Right lobe of liver (tissue), 6 donors: ENCODE results near the gene RPL12. TPM values are rescaled to one million over a fixed set of nuclear protein-coding genes. Genes with fewer than 3 reads are reported as not detected.
A peak's percentile ranks its signal among the peaks of the same experiment; 100 is the strongest.

Experiments
- ATAC-seq, 4 donors: fragments of 200-7000 bp; cut with Tn5 transposase; one replicate each; pipeline ENCODE4 v1.9.1; 2020; ENCODE audit warnings: mild to moderate bottlenecking in 4 of 4, moderate library complexity in 4 of 4
- DNase-seq, 3 donors: peaks; one replicate each; pipeline ENCODE4 v3.0.0-alpha.2; 2020
- H3K27ac ChIP-seq, 3 donors: fragments of 200-600 bp; one replicate each; pipeline ENCODE4 v1.8.0; 2022
- H3K27me3 ChIP-seq, 2 donors: fragments of 200-600 bp; one replicate each; pipeline ENCODE4 v1.8.0; 2022
- H3K36me3 ChIP-seq, 4 donors: fragments of 200-600 bp; sonication (generic) in 1 of 4; one replicate each; pipeline versions ENCODE4 v1.5.1 to v1.8.0; 2017 to 2022; ENCODE audit warnings: control low read depth in 1 of 4
- H3K4me1 ChIP-seq, 4 donors: fragments of 200-600 bp; sonication (generic) in 1 of 4; one replicate each; pipeline versions ENCODE4 v1.5.1 to v1.8.0; 2017 to 2022; ENCODE audit warnings: control low read depth in 1 of 4
- H3K4me3 ChIP-seq, 3 donors: fragments of 200-600 bp; one replicate each; pipeline ENCODE4 v1.8.0; 2022
- H3K9me3 ChIP-seq, 4 donors: fragments of 200-600 bp; sonication (generic) in 1 of 4; one replicate each; pipeline versions ENCODE4 v1.5.1 to v1.8.0; 2017 to 2022; ENCODE audit warnings: control low read depth in 1 of 4
- POLR2A ChIP-seq: fragments of 450-650 bp; IDR thresholded peaks from one replicate; pipeline ENCODE4 v1.6.1; 2017; ENCODE audit warnings: antibody characterized with exemption, mild to moderate bottlenecking
- WGBS: methylation state at CpG from one replicate; pipeline ENCODE4 v1.1.6; 2018; ENCODE audit warnings: low coverage, low lambda C conversion rate; ENCODE audit not compliant: insufficient coverage; ENCODE audit errors: missing lambda C conversion rate; 5-methylcytosine and 5-hydroxymethylcytosine counted together
- intact Hi-C, 2 donors: fragments of 100-400 bp; cut with DNase I; formaldehyde crosslinking; loops; one replicate each; pipeline versions ENCODE4 v1.11.2 to v1.14.1; 2022
- total RNA-seq, 6 experiments: library from RNA; depleted of rRNA in 2 of 6; stranded (reverse); fragments of >200 nt in 2 of 6; fragmentation: NEBNext Ultra II Directional in 3 of 6; extraction: Animal tissue kit (Norgen Biotek cat#: 25700) in 3 of 6; gene quantifications; one replicate each; pipeline versions ENCODE4 v1.1.0 to v1.2.4, GENCODE V29; 2016 to 2023
- TF ChIP-seq, protein P1 (sequence below), 4 donors: fragments of 200-600 bp in 3 of 4; fragments of 450-650 bp in 1 of 4; IDR thresholded peaks; one replicate each; pipeline versions ENCODE4 v1.5.1 to v1.8.0; 2016 to 2022; ENCODE audit warnings: antibody characterized with exemption in 4 of 4, mild to moderate bottlenecking in 2 of 4
- donor health status: DM: no; HTN: yes; CAD: no.
- donor health status: DM: no; HTN: no; CAD: no.
- donor health status: DM: no; HTN: no; CAD: no.
- donor health status: DM: no; HTN: yes; CAD: no.
- donor health status: DM: no; HTN: yes; CAD: no.

The RPL12 gene
- total RNA-seq, 6 experiments from 2014 or later: 271 to 907 (median 364) TPM

DNA sequence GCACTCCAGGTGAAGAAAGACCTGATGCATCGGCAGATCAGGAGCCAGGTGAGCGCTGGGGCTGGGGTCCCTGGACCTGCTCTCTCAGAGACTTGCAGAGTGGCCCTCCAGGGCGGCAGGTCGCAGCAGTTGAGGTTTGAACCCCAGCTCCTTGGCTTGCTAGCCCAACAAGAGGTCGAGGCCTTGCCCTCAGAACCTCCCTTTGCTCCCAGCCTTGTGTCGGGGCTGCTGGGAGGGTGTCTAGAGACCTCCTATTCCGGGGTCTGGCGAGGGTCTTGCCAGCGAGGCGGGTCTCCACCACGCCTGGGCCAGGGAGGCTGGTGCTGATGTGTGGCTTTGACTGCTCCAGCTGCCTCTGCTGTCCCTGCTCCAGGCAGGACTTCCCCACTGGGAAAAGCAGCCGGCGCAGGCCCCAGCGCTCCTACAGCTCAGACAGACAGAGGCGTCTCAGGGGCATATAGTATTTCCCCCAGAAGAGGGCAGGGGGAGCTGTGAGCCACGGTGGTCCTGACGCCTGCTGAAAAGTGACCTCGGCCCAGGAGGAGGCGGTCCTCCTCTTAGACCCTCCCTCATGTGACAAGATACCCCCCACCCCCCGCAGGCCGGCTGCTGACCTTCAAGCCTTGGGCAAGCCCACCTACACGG, 38.4 kb upstream of the RPL12 start:
- Histone ChIP-seq H3K27ac (no peak overlapping the region), H3K27me3 (no peaks in the 10 kb centered on the region), H3K4me1 (no peaks in the 10 kb centered on the region), H3K9me3 (no peaks in the 10 kb centered on the region), H3K4me3 (no peak overlapping the region), H3K36me3 (peaks cover 0 to 36% (median 10%) of the 10 kb centered on the region in 4 donors)
- intact Hi-C loops: no loop called here
- ATAC-seq (peak in 1 of 4 donors; percentile 18), DNase-seq (no peak)
- 100% methylated on average over 2 of the region's 22 CpGs for WGBS
- TF ChIP-seq POLR2A: no peak
- TF ChIP-seq, protein P1, sequence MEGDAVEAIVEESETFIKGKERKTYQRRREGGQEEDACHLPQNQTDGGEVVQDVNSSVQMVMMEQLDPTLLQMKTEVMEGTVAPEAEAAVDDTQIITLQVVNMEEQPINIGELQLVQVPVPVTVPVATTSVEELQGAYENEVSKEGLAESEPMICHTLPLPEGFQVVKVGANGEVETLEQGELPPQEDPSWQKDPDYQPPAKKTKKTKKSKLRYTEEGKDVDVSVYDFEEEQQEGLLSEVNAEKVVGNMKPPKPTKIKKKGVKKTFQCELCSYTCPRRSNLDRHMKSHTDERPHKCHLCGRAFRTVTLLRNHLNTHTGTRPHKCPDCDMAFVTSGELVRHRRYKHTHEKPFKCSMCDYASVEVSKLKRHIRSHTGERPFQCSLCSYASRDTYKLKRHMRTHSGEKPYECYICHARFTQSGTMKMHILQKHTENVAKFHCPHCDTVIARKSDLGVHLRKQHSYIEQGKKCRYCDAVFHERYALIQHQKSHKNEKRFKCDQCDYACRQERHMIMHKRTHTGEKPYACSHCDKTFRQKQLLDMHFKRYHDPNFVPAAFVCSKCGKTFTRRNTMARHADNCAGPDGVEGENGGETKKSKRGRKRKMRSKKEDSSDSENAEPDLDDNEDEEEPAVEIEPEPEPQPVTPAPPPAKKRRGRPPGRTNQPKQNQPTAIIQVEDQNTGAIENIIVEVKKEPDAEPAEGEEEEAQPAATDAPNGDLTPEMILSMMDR (IDR thresholded peaks at IDR 0.05): no peak

DNA sequence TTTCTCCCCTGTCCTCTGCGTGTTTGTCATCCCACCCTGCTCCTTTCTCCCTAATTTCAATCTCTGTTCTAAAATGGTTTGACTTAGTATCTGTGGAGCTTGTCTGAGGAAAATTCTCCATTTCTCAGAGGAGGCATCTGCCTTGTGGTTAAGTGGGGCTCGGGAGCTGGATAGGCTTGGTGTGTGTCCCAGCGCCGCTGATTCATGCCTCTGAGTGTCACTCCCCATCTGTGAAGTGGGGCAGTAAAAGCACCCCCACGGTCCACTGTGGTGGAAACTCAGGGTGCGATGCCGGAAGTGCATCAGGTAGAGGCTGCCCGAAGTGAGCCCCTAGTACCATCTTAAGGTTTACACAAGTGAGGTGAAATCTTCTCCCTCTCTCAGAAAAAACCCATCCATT, 37.7 kb upstream of the RPL12 start:
- DNase-seq: no peak
- Histone ChIP-seq H3K27me3 (no peaks in the 10 kb centered on the region), H3K36me3 (peaks cover 0 to 35% (median 10%) of the 10 kb centered on the region in 4 donors), H3K4me3 (no peak overlapping the region), H3K27ac (no peak overlapping the region), H3K4me1 (no peaks in the 10 kb centered on the region), H3K9me3 (no peaks in the 10 kb centered on the region)
- no peak for TF ChIP-seq POLR2A
- TF ChIP-seq, protein P1 (IDR thresholded peaks at IDR 0.05): no peak
- no peak for ATAC-seq
- intact Hi-C loops: no loop called here
- WGBS: 89% methylated on average over 6 of the region's 8 CpGs

DNA sequence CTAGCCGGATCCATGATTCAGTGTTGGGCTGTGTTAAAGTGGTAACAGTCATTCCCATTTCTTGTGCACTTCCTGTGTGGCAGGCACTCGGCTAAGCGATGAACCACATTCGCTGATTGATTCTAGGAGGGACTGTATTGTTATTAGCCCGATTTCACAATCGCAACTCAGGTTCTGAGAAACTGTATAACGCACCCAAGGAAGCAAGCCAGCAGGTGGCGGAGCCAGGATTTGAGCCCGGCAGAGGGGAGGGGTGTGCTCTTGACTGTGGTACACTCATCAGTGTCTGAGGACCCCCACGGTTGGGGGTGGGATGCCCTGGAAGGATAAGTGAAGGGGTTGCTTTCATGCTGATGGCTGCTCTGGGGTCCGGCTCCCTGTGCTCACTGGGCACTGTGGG, 34.8 kb upstream of the RPL12 start:
- peaks cover 0 to 28% (median 9%) of the 10 kb centered on the region in 4 donors for H3K36me3 ChIP-seq
- peak in 1 of 4 donors; percentile 9 for ATAC-seq
- WGBS: 87% methylated on average over 5 of the region's 11 CpGs

DNA sequence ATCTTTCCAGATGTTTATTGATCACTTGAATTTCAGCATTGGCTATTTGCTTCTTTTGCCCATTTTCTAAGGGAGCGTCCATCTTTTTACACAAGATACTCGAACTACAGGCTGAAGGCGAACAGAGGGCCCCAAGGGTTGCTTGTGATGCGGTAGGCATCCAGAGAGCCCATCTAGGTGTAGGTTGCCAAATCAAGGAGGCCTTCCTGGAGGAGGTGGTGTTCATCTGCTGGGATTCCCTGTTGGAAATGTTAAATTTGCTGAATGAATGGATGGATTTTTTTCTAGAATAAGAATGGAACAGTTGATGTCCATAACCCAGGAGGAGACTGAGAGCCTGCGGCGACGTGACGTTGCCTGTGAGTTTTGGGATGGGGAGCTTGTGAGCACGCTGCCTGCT, 31.5 kb upstream of the RPL12 start:
- no peaks in the 10 kb centered on the region for H3K27me3 ChIP-seq
- H3K27ac ChIP-seq: no peak overlapping the region
- DNase-seq (no peak), ATAC-seq (no peak)
- intact Hi-C loops: no loop called here
- no peak overlapping the region for H3K4me3 ChIP-seq
- no peaks in the 10 kb centered on the region for H3K4me1 ChIP-seq
- no peaks in the 10 kb centered on the region for H3K9me3 ChIP-seq
- H3K36me3 ChIP-seq: peaks cover 0 to 45% (median 14%) of the 10 kb centered on the region in 4 donors
- TF ChIP-seq POLR2A: no peak
- TF ChIP-seq, protein P1 (IDR thresholded peaks at IDR 0.05): no peak
- WGBS: 97% methylated on average over 9 of the region's 9 CpGs

More for the DNA sequence above, 34.8 kb upstream of the RPL12 start:
- H3K27me3 ChIP-seq: no peaks in the 10 kb centered on the region
- intact Hi-C loops: no loop called here
- DNase-seq: no peak
- H3K27ac ChIP-seq: no peak overlapping the region
- H3K9me3 ChIP-seq: no peaks in the 10 kb centered on the region
- H3K4me3 ChIP-seq: no peak overlapping the region
- TF ChIP-seq, protein P1 (IDR thresholded peaks at IDR 0.05): no peak
- TF ChIP-seq POLR2A: no peak
- H3K4me1 ChIP-seq: no peaks in the 10 kb centered on the region
